HG03442 (cell line): ENCODE results near the gene CTTN.

Source experiments
- ATAC-seq: cut with Tn5 transposase; IDR thresholded peaks from one replicate; pipeline ENCODE4 v1.9.1; 2021; ENCODE audit warnings: mild to moderate bottlenecking, moderate library complexity; ENCODE audit not compliant: unreplicated experiment

Gene CTTN

DNA sequence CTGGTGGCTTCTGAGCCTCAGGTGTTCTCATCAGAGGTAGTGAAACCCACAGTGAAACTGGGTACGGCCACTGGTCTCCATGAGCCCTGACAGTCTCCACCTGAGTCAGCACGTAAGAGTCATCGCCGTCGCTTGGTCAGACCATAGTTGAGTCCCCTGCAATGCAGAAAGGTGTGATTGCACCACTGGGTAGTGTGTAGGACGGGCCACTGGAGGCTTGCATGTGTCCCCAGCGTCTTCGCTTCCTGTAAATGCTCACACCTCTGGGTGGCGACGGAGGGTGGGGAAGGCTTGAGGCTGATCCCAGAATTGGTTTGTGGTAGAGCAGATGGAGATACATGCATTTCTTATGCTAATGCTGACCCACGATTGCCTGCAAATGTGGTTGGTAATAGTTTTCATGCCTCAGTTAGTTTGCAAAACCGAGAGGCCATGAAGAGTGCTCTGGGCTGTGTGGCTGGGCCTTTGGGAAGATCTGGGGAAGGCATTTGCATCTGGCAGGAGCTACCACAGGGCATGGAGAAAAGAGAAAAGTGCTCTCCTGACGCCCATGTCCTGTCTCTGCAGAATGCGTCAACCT, 26.5 kb downstream of the CTTN start:
- no peak for ATAC-seq

GRCh38 chr11:70427436-70427835, 29.1 kb downstream of the CTTN start:
- no peak for ATAC-seq

DNA sequence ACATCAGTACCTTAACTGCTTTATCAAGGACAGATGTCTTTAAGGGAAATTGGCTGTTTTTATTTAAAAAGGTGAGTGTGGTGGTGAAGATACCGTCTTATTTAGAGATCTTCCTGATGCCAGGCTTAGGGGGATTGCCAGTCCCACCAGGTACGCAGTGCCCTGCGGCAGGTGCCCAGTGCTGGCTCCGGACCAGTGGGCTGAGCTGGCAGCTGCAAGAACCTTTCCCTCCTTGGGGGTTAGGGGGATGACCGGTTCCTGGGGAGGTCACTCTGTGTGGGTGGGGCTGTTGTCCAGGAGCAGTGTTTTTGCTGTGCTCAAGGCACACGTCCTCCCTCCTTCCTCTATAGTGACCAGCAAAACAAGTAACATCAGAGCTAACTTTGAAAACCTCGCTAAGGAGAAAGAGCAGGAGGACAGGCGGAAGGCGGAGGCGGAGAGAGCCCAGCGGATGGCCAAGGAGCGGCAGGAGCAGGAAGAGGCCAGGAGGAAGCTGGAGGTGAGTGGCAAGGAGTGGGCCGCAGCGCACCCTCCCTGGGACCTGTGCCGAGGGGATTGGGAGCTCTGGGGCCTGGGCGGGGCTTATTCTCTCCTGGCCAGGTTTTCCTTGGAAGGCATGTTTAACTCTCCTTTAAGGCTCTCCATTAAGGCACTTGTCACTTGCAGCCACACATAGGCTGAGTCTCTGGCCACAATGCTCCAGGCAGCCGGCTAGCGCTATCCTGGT, 30.5 kb downstream of the CTTN start:
- ATAC-seq, result no peak

DNA sequence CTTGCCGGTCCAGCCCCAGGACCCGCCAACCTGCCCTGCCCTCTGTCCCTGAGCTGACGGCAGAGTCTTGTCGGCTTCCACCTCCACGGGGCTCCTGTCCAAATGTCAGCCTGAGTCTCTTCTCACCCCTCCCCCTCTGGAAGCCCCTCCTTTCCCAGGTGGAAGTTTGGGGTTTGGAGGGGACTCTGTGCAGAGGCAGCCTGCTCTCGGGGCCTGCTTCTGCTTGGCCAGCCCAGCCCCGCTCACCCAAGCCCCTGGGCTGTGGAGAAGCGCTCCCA, 31.0 kb downstream of the CTTN start:
- no peak for ATAC-seq

DNA sequence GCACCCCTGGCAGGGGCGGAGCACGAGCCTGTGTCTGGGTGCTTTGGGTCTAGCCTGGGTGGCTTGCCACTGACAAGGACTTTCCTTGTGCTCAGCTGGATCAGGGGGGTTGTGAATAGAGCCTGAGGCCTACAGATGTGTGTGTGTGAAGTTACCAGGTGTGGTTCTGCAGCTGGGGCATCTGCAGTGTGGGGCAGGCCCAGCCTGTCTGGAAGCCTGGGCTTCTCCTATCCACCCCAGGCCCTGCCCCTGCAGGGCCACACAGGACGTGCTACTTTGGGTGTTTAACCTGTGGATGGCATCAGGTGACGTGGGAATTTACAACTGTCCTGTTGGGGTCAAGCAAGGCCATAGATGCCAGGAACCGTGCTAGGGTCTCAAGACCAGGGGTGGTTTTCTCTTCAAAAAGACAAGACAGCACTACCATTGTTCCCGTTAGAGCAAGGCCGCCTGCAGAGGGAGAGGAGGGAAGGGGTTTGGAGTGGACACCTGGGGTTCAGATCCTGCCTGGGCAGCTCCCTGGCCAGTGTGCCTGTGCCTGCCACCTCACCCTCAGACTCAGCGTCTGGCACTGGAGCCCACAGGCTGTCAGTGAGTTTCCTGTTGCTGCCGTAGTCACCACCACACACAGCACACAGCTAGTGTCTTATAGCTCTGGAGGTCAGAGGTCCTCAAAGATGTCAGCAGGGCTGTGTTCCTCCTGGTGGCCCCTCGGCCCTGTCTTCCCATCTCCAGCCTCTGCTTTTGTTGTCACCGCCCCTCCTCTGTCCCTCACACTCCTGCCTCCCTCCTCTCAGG, 31.6 kb downstream of the CTTN start:
- ATAC-seq, result no peak

GRCh38 chr11:70430671-70431574, 32.6 kb downstream of the CTTN start:
- ATAC-seq, result no peak

- no peak for ATAC-seq
Observed at GRCh38 chr11:70431611-70432010, 33.3 kb downstream of the CTTN start.

- ATAC-seq, result no peak
Observed at GRCh38 chr11:70432065-70432464, 33.7 kb downstream of the CTTN start.

DNA sequence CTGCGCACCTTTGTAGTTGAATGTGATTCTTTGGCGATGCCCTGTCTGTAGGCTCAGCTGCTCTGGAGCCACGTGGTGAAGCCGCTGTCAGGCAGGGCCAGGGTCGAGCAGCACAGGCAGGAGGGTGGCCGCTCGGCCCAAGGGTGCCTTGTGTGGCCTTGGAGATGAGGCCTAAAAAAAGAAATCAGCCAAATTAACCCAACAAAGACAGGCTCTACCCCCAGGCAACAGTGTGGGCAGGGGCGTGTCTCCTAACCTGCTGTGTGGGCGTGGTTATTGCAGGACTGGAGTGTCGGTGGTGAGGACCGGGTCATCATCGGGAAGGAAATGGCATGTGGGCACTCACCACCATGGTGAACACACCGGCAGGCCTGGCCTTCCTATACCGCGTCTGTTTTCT, 34.3 kb downstream of the CTTN start:
- ATAC-seq, result no peak

- ATAC-seq, result no peak
Observed at GRCh38 chr11:70433038-70433437, 34.7 kb downstream of the CTTN start.

DNA sequence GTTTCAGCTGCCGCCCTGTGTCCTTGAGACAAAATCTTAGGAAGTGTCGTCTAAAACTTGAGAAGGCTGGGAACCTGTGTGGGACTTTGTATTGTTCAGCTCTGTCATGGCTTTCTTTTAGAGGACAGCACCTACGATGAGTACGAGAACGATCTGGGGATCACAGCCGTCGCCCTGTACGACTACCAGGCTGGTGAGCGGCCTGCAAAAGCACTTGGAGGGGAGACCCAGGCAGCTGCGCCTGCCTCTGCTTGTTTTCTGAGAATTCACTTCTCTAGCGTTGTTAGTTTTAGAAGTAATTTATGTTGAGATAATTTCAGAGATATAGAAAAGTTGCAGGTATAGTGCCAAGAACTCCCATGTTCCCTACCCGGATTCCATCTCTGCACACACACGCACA, 35.2 kb downstream of the CTTN start:
- no peak for ATAC-seq

DNA sequence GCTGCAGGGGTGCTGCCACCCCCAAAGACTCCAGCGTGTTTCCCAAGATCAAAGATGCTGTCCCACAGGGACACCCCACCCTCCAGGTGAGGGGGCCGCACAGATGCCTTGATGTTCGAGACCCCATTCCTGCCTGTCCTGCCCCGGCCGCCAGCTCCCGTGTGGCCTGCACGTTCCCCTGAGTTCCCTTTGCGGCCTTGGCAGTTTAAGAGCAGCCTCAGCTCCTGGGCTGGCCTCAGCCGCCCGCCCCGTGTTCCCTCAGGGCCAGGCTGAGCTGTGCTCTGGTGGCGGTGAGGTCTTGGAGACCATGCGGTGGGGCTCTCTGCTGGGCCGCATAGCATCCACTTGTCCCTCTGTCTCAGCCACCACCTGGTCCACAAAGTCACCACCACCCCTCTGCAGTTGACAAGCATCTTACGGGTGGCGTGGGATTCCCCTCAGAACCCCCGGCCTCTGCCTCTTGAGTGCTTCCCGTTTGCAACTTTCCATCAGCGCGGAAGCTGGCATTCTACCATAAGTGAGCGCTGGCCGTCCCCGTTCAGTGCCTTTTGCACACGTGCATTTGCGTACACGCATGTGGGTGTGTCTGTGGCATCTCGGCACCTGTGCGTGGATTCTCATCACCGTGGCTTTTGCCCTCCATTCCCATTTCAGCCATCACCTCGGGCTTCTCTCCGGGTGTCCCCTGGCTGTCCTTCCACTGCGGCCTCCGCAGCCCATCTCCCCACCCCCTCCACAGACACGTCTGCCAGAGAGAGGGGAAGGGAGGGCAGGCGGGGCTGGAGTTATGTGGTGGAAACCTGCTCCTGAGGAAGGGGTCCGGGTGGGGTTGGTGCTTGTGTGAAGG, 35.9 kb downstream of the CTTN start:
- no peak for ATAC-seq

DNA sequence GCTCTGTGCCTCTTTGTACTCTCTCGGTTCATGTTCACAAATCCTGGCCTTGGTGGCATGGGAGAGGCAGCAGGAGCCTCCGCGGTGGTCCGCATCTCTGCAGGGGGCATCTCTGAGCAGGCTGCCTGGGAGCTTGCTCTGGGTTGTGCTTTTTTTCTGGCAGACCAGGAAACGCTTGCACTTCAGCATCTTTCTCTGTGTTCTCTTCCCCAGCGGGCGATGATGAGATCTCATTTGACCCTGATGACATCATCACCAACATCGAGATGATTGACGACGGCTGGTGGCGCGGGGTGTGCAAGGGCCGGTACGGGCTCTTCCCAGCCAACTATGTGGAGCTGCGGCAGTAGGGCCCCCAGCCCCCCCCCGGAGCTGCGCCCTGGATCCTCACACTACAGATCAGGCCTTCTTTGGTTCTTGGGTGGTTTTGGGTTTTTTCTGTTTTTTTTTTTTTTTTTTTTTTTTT, 36.5 kb downstream of the CTTN start:
- no peak for ATAC-seq

GRCh38 chr11:70435361-70435760, 37.0 kb downstream of the CTTN start:
- no peak for ATAC-seq

- ATAC-seq, result no peak
Observed at GRCh38 chr11:70435765-70436500, 37.6 kb downstream of the CTTN start.

DNA sequence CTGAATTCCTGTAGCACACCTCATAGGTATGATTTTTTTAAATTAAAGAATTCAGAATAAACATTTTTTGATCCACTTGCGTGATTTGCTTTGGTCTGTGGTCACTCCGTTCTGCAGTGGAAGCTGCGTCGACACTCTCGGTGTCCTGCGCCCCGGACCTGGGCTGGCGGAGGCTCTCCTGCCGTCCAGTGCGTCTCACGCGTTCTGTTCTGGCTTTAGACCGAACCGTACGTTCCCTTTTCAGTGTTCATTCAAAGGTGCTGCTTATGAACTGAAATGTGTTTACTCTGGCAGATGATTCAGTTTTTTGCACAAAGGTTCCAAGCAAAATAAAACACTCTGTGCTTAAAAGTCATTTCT, 38.2 kb downstream of the CTTN start:
- ATAC-seq, result no peak

DNA sequence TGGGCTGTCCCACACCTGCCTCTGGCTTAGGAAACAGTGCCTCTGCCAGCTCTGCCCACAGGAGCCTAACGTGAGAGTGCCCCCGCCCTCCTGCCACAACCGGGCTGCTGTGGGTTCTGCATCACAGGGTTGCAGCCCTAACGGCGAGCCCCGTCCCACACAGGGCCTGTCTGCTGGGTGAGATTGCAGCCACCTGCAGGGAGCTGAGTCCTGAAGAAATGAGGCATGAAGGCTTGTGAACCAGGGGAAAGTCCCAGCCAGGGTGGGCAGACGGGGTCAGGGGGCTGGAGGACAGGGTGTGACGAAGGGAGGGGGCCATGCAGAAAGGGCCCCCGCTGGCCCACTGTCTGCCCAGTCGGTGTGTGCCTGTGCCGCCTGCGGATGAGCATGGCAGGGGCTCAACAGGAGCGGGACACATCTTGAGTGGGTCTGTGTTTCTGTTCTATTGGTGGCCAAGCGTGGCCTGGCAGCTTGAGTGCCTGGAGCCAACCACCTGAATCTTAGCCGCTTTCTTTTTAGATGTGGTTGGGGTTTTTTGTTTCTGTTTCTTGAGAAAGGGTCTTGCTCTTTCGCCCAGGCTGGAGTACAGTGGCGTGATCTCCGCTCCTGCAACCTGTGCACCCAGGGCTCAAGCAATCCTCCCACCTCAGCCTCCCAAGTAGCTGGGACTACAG, 38.9 kb downstream of the CTTN start:
- no peak for ATAC-seq

GRCh38 chr11:70440206-70440605, 41.9 kb downstream of the CTTN start:
- no peak for ATAC-seq

GRCh38 chr11:70443773-70444030, 45.4 kb downstream of the CTTN start:
- no peak for ATAC-seq
